HepG2 (cell line): ENCODE measurements around the gene MEGF11.

Source experiments
- ATRX ChIP-seq: sonication (generic); formaldehyde crosslinking; IDR thresholded peaks from 2 replicates; pipeline ENCODE4 v1.4.0; 2020; ENCODE audit warnings: missing genetic modification reagents, borderline replicate concordance
- CTCF ChIP-seq: sonication (generic); formaldehyde crosslinking; IDR thresholded peaks from 2 replicates; pipeline ENCODE4 v1.5.0; 2020; ENCODE audit warnings: mild to moderate bottlenecking, missing genetic modification reagents, moderate library complexity
- EP300 ChIP-seq, 3 experiments: sonication (generic) in 1 of 3; formaldehyde crosslinking in 1 of 3; IDR thresholded peaks; 2 replicates each; pipeline versions ENCODE4 v1.5.1 to v1.6.1; 2011 to 2020; ENCODE audit warnings: low read depth in 2 of 3, low read length in 2 of 3, borderline replicate concordance in 1 of 3, improper control_type of control experiment in 1 of 3, mild to moderate bottlenecking in 1 of 3, missing genetic modification reagents in 1 of 3, moderate library complexity in 1 of 3
- FOXM1 ChIP-seq: sonication (generic); formaldehyde crosslinking; IDR thresholded peaks from 2 replicates; pipeline ENCODE4 v1.5.0; 2020; ENCODE audit warnings: missing genetic modification reagents
- HNRNPUL1 ChIP-seq: fragments of 200-400 bp; formaldehyde crosslinking; IDR thresholded peaks from 2 replicates; pipeline ENCODE4 v1.6.1; 2017; ENCODE audit warnings: low read depth, mild to moderate bottlenecking, low read length, moderate library complexity
- PREB ChIP-seq: sonication (generic); formaldehyde crosslinking; IDR thresholded peaks from 2 replicates; pipeline ENCODE4 v1.4.0; 2020; ENCODE audit warnings: missing genetic modification reagents
- RFX5 ChIP-seq: IDR thresholded peaks from 2 replicates; pipeline ENCODE4 v1.6.1; 2011; ENCODE audit warnings: low read depth, low read length, improper control_type of control experiment
- TFAP4 ChIP-seq: sonication (generic); IDR thresholded peaks from 2 replicates; pipeline ENCODE4 v1.6.1; 2016; ENCODE audit warnings: low read depth, borderline replicate concordance
- ZMYM3 ChIP-seq: sonication (generic); formaldehyde crosslinking; IDR thresholded peaks from 2 replicates; pipeline ENCODE4 v1.5.1; 2020; ENCODE audit warnings: mild to moderate bottlenecking, missing genetic modification reagents
- TF ChIP-seq, protein P1 (sequence below): sonication (generic); formaldehyde crosslinking; IDR thresholded peaks from 2 replicates; pipeline ENCODE4 v1.8.0; 2022; ENCODE audit warnings: missing genetic modification reagents, mild to moderate bottlenecking, moderate library complexity, borderline replicate concordance

GRCh38 chr15:66099950-66100671, 153.4 kb downstream of the MEGF11 start:
- no peak for TF ChIP-seq CTCF (CRISPR knock-in tag)
- no peak for TF ChIP-seq RFX5
- no peak for TF ChIP-seq FOXM1
- no peak for TF ChIP-seq HNRNPUL1
- TF ChIP-seq TFAP4 = no peak
- TF ChIP-seq, protein P1, sequence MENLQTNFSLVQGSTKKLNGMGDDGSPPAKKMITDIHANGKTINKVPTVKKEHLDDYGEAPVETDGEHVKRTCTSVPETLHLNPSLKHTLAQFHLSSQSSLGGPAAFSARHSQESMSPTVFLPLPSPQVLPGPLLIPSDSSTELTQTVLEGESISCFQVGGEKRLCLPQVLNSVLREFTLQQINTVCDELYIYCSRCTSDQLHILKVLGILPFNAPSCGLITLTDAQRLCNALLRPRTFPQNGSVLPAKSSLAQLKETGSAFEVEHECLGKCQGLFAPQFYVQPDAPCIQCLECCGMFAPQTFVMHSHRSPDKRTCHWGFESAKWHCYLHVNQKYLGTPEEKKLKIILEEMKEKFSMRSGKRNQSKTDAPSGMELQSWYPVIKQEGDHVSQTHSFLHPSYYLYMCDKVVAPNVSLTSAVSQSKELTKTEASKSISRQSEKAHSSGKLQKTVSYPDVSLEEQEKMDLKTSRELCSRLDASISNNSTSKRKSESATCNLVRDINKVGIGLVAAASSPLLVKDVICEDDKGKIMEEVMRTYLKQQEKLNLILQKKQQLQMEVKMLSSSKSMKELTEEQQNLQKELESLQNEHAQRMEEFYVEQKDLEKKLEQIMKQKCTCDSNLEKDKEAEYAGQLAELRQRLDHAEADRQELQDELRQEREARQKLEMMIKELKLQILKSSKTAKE (CRISPR knock-in tag) = no peak
- no peak for TF ChIP-seq PREB
- no peak for TF ChIP-seq ZMYM3 (CRISPR knock-in tag)
- TF ChIP-seq ATRX = no peak
- TF ChIP-seq EP300 (IDR thresholded peaks at IDR 0.05; ENCODE audit: low read depth in 2 of 2, low read length in 2 of 2) = no peak
- TF ChIP-seq EP300 (CRISPR knock-in tag; IDR thresholded peaks at IDR 0.05; ENCODE audit: borderline replicate concordance) = no peak
